ENCODE results near the gene PTPRK.
"Not testable (repeated sequence)": the region's sequence is repeated elsewhere in the genome, so short reads cannot be mapped to it uniquely, and the experiment has no call there.

The PTPRK gene

GRCh38 chr6:127945434-127946097, 574.8 kb downstream of the PTPRK start:
- no peak for FAIRE-seq

GRCh38 chr6:127941228-127941627, 579.2 kb downstream of the PTPRK start:
- FAIRE-seq = no peak

- no peak for FAIRE-seq
Measured at GRCh38 chr6:127939442-127940066, 580.8 kb downstream of the PTPRK start.

- no peak for FAIRE-seq
Measured at GRCh38 chr6:127938701-127939100, 581.7 kb downstream of the PTPRK start.

GRCh38 chr6:127937747-127938146, 582.7 kb downstream of the PTPRK start:
- no peak for FAIRE-seq

GRCh38 chr6:127937102-127937501, 583.3 kb downstream of the PTPRK start:
- no peak for FAIRE-seq

- FAIRE-seq = no peak
Measured at GRCh38 chr6:127934956-127935355, 585.4 kb downstream of the PTPRK start.

- FAIRE-seq = no peak
Measured at GRCh38 chr6:127933852-127934840, 586.3 kb downstream of the PTPRK start.

GRCh38 chr6:127933137-127933536, 587.3 kb downstream of the PTPRK start:
- no peak for FAIRE-seq

GRCh38 chr6:127932708-127933107, 587.7 kb downstream of the PTPRK start:
- no peak for FAIRE-seq

- not testable (repeated sequence) for FAIRE-seq
Measured at GRCh38 chr6:127926441-127926840, 594.0 kb downstream of the PTPRK start.

GRCh38 chr6:127924440-127924839, 596.0 kb downstream of the PTPRK start:
- no peak for FAIRE-seq

- no peak for FAIRE-seq
Measured at GRCh38 chr6:127924031-127924430, 596.4 kb downstream of the PTPRK start.

- FAIRE-seq = no peak
Measured at GRCh38 chr6:127923135-127923534, 597.3 kb downstream of the PTPRK start.

- no peak for FAIRE-seq
Measured at GRCh38 chr6:127921982-127922381, 598.4 kb downstream of the PTPRK start.

GRCh38 chr6:127920804-127921203, 599.6 kb downstream of the PTPRK start:
- FAIRE-seq = no peak

Data from G401.6 (cell line).